MCF 10A (cell line): ENCODE results near the gene RFX6. TPM values are rescaled to one million over a fixed set of nuclear protein-coding genes. Genes with fewer than 3 reads are reported as not detected.
"Not testable (repeated sequence)": the region's sequence is repeated elsewhere in the genome, so short reads cannot be mapped to it uniquely, and the experiment has no call there.

ENCODE experiments used
- Bru-seq: library from RNA; stranded (reverse); fragments of 400-500 nt; gene quantifications from one replicate; lab custom pipeline; 2021; lab: Mats Ljungman, UMichigan
- BruChase-seq, 2 experiments: library from RNA; stranded (reverse); fragments of 400-500 nt; gene quantifications; one replicate each; lab custom pipeline; 2021; lab: Mats Ljungman, UMichigan
- BruUV-seq: library from RNA; stranded (reverse); fragments of 400-500 nt; replicated peaks from 2 replicates; lab custom pipeline; 2021; lab: Mats Ljungman, UMichigan
- CTCF ChIA-PET: fragments of 300-600 bp; sonication (Branson Sonifier 250); formaldehyde crosslinking; extraction: SDS; loops from one replicate; lab custom pipeline; 2021; ENCODE audit warnings: antibody characterized with exemption, inconsistent platforms; lab: Yijun Ruan, JAX
- POLR2A ChIA-PET: fragments of 300-600, 350-650 bp; sonication (Branson Sonifier 250); formaldehyde crosslinking; extraction: SDS; loops from one replicate; lab custom pipeline; 2020; ENCODE audit warnings: antibody characterized with exemption, inconsistent platforms; lab: Yijun Ruan, JAX
- DNase-seq: peaks from one replicate; pipeline ENCODE4 v3.0.0-alpha.2; 2018; ENCODE audit not compliant: unreplicated experiment
- H3K27ac Mint-ChIP-seq: one replicate; pipeline ENCODE4 v1.8.0; 2022; ENCODE audit warnings: mild to moderate bottlenecking, low read depth, mixed read lengths; ENCODE audit not compliant: unreplicated experiment
- H3K27me3 Mint-ChIP-seq: one replicate; pipeline ENCODE4 v1.8.0; 2022; ENCODE audit warnings: mixed read lengths; ENCODE audit not compliant: insufficient read depth, unreplicated experiment
- H3K36me3 Mint-ChIP-seq: one replicate; pipeline ENCODE4 v1.8.0; 2022; ENCODE audit warnings: mild to moderate bottlenecking, moderate library complexity, mixed read lengths; ENCODE audit not compliant: insufficient read depth, unreplicated experiment
- H3K4me1 Mint-ChIP-seq: one replicate; pipeline ENCODE4 v1.8.0; 2022; ENCODE audit warnings: mixed read lengths; ENCODE audit not compliant: insufficient read depth, unreplicated experiment
- H3K4me3 Mint-ChIP-seq: one replicate; pipeline ENCODE4 v1.8.0; 2022; ENCODE audit warnings: mild to moderate bottlenecking, moderate library complexity, mixed read lengths; ENCODE audit not compliant: unreplicated experiment
- H3K9me3 Mint-ChIP-seq: one replicate; pipeline ENCODE4 v1.8.0; 2022; ENCODE audit warnings: mixed read lengths; ENCODE audit not compliant: unreplicated experiment
- CTCF ChIP-seq: fragments of 200-600 bp; IDR thresholded peaks from one replicate; pipeline ENCODE4 v1.8.0; 2022; ENCODE audit warnings: antibody characterized with exemption, mild to moderate bottlenecking; ENCODE audit not compliant: unreplicated experiment
- intact Hi-C: fragments of 100-400 bp; cut with micrococcal nuclease; formaldehyde crosslinking; loops from 2 replicates; pipeline ENCODE4 v1.14.1; 2022
- long read RNA-seq: library from polyadenylated mRNA; stranded (forward); transcript quantifications from one replicate; pipeline ENCODE4 v2.0.0, GENCODE V29; 2022
- total RNA-seq: library from RNA; stranded (reverse); gene quantifications from 2 replicates; pipeline ENCODE4 v1.2.3, GENCODE V29; 2022

The RFX6 gene
- total RNA-seq = not detected in 2 replicates
- Bru-seq, nascent RNA = percentile 2 among the genes with signal in this experiment
- BruChase-seq, experiment 1, labeled RNA remaining after a 6-hour chase = percentile 2 among the genes with signal in this experiment
- percentile 5 among the genes with signal in this experiment for BruChase-seq, experiment 2, labeled RNA remaining after a 2-hour chase
- long read RNA-seq = 0 reads

GRCh38 chr6:116876635-116877611 lies at the start of gene RFX6:
Gene RFX6, plus strand, starts transcription at chr6:116877242. Its CDS starts 34 bp downstream, at chr6:116877276.
- no peaks in the 10 kb centered on the region for H3K9me3 Mint-ChIP-seq
- no peaks in the 10 kb centered on the region for H3K4me1 Mint-ChIP-seq
- no peak within 1 kb of the TSS for H3K4me3 Mint-ChIP-seq
- no TSS peak for BruUV-seq
- intact Hi-C loops = no loop called here
- peaks cover 64% of the 10 kb centered on the region for H3K27me3 Mint-ChIP-seq
- ChIA-PET CTCF (no interaction called here), POLR2A (no interaction called here)
- H3K27ac Mint-ChIP-seq = no peak within 1 kb of the TSS
- H3K36me3 Mint-ChIP-seq = no peaks in the 10 kb centered on the region
- no peak for DNase-seq
- TF ChIP-seq CTCF = no peak

GRCh38 chr6:116827561-116828240 lies 49.3 kb upstream of the RFX6 start:
- BruUV-seq = no TSS peak
- H3K27ac Mint-ChIP-seq = no peak overlapping the region
- CTCF ChIA-PET = interaction anchor here (0.8 kb wide), 1 partner anchor 57 kb away, joined by 4 read pairs; no protein-coding TSS in a partner anchor
- H3K27me3 Mint-ChIP-seq = peaks cover 77% of the 10 kb centered on the region
- TF ChIP-seq CTCF = no peak
- H3K9me3 Mint-ChIP-seq = peaks cover 21% of the 10 kb centered on the region
- H3K36me3 Mint-ChIP-seq = peaks cover 5% of the 10 kb centered on the region
- POLR2A ChIA-PET = no interaction called here
- intact Hi-C loops = no loop called here
- DNase-seq = no peak
- H3K4me3 Mint-ChIP-seq = no peak overlapping the region
- no peaks in the 10 kb centered on the region for H3K4me1 Mint-ChIP-seq

GRCh38 chr6:116828983-116829382 lies 48.1 kb upstream of the RFX6 start, which contains the start of gene GPRC6A:
Gene GPRC6A, minus strand, starts transcription at chr6:116829083. Its CDS starts 70 bp downstream, at chr6:116829013.
- Mint-ChIP-seq H3K4me1 (no peaks in the 10 kb centered on the region), H3K4me3 (no peak within 1 kb of the TSS), H3K27me3 (peaks cover 75% of the 10 kb centered on the region), H3K9me3 (peaks cover 9% of the 10 kb centered on the region), H3K27ac (no peak within 1 kb of the TSS), H3K36me3 (no peaks in the 10 kb centered on the region)
- POLR2A ChIA-PET = no interaction called here
- TF ChIP-seq CTCF = no peak
- CTCF ChIA-PET = no interaction called here
- DNase-seq = no peak
- no TSS peak for BruUV-seq
- intact Hi-C loops = no loop called here

GRCh38 chr6:116834526-116834925 lies 42.5 kb upstream of the RFX6 start:
- POLR2A ChIA-PET = interaction anchor here (1.1 kb wide), 1 partner anchor 9 kb away, joined by 4 read pairs; no protein-coding TSS in a partner anchor
- not testable (repeated sequence) for H3K4me1 Mint-ChIP-seq, BruUV-seq, H3K27ac Mint-ChIP-seq, H3K4me3 Mint-ChIP-seq, H3K9me3 Mint-ChIP-seq, H3K36me3 Mint-ChIP-seq, DNase-seq
- CTCF ChIA-PET = interaction anchor here (0.5 to 1.0 kb wide), 3 partner anchors 9 to 391 kb away, joined by 3 read pairs; no protein-coding TSS in a partner anchor
- intact Hi-C loops = loop anchor here (5.0 kb wide), 1 partner anchor 37 kb away; no protein-coding TSS in a partner anchor
- H3K27me3 Mint-ChIP-seq = peaks cover 62% of the 10 kb centered on the region
